Measurements from ENCODE around the gene FBXO38.

DNA sequence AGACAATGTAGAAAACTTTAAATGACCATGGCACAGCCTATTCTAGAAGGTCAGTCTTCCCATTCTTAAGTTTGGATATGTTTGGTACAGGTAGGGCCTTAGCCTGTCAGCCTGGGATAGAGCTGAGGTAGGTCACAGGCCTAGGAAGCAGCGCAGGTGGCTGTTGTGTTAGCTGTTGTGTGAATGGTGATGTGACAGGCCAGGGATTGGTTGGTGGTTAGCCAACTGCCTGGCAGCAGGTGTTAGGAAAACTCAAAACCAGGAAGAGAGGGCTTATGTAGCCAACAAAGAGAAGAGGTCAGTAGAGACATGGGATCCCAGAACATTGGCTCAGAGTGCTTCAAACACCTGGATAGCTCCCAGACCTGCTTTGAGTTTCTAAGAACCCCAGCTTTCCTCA, 84.2 kb downstream of the FBXO38 start:
- TF ChIP-seq CTCF (IDR thresholded peaks at IDR 0.05): no peak
- no peak for TF ChIP-seq MAX (IDR thresholded peaks at IDR 0.05; ENCODE audit: low read depth)
- no peak for TF ChIP-seq PBX3 (IDR thresholded peaks at IDR 0.05)
- no peak for TF ChIP-seq EZH2phosphoT487 (IDR thresholded peaks at IDR 0.05; ENCODE audit: borderline replicate concordance, low read depth)
- TF ChIP-seq RAD21 (IDR thresholded peaks at IDR 0.05; ENCODE audit: low read length): no peak
- no peak for TF ChIP-seq TAF1 (IDR thresholded peaks at IDR 0.05; ENCODE audit: borderline replicate concordance, low read depth, low read length)
- TF ChIP-seq SIN3A (IDR thresholded peaks at IDR 0.05; ENCODE audit: borderline replicate concordance, low read depth, low read length): no peak
- no peak for TF ChIP-seq RFX5 (IDR thresholded peaks at IDR 0.05; ENCODE audit: low read length)
